RWPE1 (cell line): Measurements from ENCODE around the gene TEX13B.

Source experiments
- CTCF ChIA-PET: fragments of 350-600 bp; sonication (Branson Sonifier 250); formaldehyde crosslinking; extraction: SDS; loops from one replicate; lab custom pipeline; 2021; lab: Yijun Ruan, JAX
- POLR2A ChIA-PET: fragments of 400-600 bp; formaldehyde crosslinking; extraction: SDS; loops from one replicate; lab custom pipeline; 2020; ENCODE audit warnings: antibody characterized with exemption; ENCODE audit not compliant: low non-redundant PET; lab: Yijun Ruan, JAX
- DNase-seq: peaks from one replicate; pipeline ENCODE4 v3.0.0; 2012; ENCODE audit warnings: low spot score
- H3K27ac ChIP-seq: fragments of 450-650 bp; 2 replicates; pipeline ENCODE4 v1.5.1; 2017
- TF ChIP-seq, protein P1 (sequence below): fragments of 450-650 bp; conservative IDR thresholded peaks from 2 replicates; pipeline ENCODE4 v1.5.1; 2017; ENCODE audit warnings: low read depth, mild to moderate bottlenecking

The TEX13B gene

DNA sequence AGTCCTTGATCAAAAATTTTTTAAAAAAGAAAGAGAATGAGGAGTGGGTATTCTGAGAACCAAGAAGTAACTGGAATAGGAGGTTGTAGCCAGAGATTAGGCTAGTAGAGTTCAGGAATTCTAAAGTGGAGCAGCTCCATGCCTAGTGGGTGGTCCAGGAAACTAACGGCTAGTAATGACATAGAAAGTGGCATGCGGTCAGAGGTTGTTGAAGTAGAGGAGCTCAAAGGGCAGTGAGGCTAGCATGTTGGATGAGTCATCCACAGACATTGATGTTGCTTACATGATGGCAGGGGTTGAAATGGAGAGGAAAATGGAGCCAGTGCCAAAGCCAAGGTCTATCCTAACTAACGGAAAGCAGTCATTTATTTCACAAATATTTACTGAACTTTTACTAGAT is 42.1 kb downstream of the TEX13B start:
- DNase-seq, result no peak
- TF ChIP-seq, protein P1, sequence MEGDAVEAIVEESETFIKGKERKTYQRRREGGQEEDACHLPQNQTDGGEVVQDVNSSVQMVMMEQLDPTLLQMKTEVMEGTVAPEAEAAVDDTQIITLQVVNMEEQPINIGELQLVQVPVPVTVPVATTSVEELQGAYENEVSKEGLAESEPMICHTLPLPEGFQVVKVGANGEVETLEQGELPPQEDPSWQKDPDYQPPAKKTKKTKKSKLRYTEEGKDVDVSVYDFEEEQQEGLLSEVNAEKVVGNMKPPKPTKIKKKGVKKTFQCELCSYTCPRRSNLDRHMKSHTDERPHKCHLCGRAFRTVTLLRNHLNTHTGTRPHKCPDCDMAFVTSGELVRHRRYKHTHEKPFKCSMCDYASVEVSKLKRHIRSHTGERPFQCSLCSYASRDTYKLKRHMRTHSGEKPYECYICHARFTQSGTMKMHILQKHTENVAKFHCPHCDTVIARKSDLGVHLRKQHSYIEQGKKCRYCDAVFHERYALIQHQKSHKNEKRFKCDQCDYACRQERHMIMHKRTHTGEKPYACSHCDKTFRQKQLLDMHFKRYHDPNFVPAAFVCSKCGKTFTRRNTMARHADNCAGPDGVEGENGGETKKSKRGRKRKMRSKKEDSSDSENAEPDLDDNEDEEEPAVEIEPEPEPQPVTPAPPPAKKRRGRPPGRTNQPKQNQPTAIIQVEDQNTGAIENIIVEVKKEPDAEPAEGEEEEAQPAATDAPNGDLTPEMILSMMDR, result no peak
- ChIA-PET POLR2A (no interaction called here), CTCF (no interaction called here)
- H3K27ac ChIP-seq, result no peak overlapping the region

DNA sequence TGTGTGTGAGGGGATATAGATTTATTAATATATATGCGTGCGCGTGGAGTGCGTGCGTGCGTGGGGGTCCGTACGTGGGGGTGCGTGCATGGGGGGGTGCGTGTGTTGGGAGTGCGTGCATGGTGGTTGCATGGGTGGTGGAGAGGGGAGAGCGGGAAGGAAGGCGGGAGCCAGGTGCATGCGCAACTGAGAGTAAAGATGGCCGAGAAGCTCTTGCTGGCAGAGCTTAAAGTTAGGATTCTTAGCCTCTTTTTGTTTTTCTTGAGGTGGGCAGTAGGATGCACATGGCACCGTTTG is 45.8 kb downstream of the TEX13B start:
- POLR2A ChIA-PET, result no interaction called here
- peak; percentile 8 for DNase-seq
- CTCF ChIA-PET, result no interaction called here
- TF ChIP-seq, protein P1, result no peak
- peak overlapping the region; percentile 88 for H3K27ac ChIP-seq

DNA sequence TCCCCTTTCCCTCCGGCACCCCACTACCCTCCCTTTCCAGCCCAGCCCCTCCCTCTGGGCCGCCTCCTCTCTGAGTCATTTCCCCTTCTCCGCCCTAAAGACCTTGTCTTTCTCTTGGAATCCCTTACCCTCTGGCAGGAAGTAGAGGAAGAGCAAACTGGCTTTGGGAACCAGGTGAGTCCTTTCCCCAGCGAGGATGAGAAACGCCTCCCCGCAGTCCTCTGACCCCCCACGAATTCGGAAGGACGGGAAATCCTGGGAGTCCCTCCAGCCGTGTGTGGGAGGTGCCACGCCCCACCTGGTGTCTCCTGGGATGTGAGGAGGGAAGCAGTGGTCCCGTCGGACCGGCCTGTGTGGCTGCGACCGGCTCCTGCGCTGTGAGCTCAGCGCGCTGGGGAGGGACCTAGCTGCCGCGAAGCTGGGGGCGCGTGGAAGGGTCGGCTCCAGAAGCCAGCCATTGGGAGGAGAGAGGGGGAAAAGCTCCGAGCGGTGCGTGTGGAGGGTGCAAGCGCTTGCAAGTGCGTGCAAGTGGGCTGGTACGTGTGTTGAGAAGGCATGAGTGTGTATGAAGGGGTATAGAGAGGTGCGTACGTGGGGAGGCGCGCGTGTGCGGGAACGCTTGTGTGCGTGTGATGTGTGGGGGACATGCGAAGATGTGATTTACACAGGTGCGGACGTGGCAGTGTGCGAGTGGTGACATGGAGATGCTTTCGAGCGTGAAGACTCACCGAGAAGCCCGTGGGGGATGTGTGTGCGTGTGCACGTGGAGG is 46.3 kb downstream of the TEX13B start:
- peak overlapping the region; percentile 88 for H3K27ac ChIP-seq
- TF ChIP-seq, protein P1, result no peak
- peak; percentile 73 for DNase-seq
- CTCF ChIA-PET, result no interaction called here
- POLR2A ChIA-PET, result no interaction called here

DNA sequence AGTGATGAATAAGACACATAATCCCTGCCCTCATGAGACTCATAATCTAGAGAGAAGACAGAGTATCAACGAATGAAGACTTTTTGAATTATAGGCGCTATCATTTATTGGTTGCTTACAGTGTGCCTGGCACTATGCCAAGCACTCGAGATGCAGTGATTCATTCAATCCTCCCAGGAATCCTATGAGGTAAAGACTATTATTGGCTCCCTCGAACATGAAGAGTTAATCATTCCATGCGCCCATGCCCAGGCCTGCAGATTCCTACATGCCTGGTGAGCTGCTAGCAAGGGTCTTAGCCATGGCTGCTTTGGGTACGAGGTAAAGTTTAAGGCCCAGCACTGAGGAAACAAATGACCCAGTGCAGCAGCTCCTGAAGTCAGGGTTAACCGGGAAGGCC is 47.0 kb downstream of the TEX13B start:
- TF ChIP-seq, protein P1, result no peak
- DNase-seq, result peak; percentile 77
- ChIA-PET CTCF (no interaction called here), POLR2A (no interaction called here)
- H3K27ac ChIP-seq, result peak overlapping the region; percentile 88

DNA sequence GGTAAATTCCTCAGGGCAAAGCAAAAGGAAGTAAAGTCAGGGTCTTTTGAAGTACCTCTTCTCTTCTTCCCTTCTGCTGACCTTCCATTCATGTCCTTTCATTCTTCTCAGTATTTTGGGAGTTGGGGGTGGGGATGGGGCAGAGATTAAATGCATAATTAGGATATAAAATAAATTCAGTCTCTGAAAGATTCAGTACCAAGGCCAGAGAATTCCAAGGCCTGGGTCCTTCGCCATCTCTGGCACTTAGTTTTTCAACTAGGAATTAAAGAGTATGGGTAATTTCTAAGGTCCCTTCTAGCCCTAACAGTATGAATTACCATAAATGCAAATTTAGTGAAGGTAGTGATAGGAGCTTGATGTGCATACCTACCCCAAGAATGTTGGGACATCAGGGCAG is 47.9 kb downstream of the TEX13B start:
- no peak for DNase-seq
- no peak overlapping the region for H3K27ac ChIP-seq
- POLR2A ChIA-PET, result no interaction called here
- CTCF ChIA-PET, result no interaction called here
- TF ChIP-seq, protein P1, result no peak
